GM19395 (cell line): ENCODE results near the gene NLK.
"Not testable (repeated sequence)": the region's sequence is repeated elsewhere in the genome, so short reads cannot be mapped to it uniquely, and the experiment has no call there.

ENCODE experiments used
- ATAC-seq: cut with Tn5 transposase; IDR thresholded peaks from one replicate; pipeline ENCODE4 v1.9.1; 2021; ENCODE audit warnings: mild to moderate bottlenecking, moderate library complexity; ENCODE audit not compliant: unreplicated experiment

NLK gene

GRCh38 chr17:28145348-28145747 lies 102.9 kb downstream of the NLK start:
- ATAC-seq = no peak

GRCh38 chr17:28147017-28147416 lies 104.5 kb downstream of the NLK start:
- no peak for ATAC-seq

- ATAC-seq = no peak
Observed at GRCh38 chr17:28151001-28151400, 108.5 kb downstream of the NLK start.

- no peak for ATAC-seq
Observed at GRCh38 chr17:28154214-28154613, 111.7 kb downstream of the NLK start.

GRCh38 chr17:28155405-28155804 lies 112.9 kb downstream of the NLK start:
- not testable (repeated sequence) for ATAC-seq

- ATAC-seq = no peak
Observed at GRCh38 chr17:28159004-28159403, 116.5 kb downstream of the NLK start.

GRCh38 chr17:28159924-28160323 lies 117.4 kb downstream of the NLK start:
- ATAC-seq = no peak

GRCh38 chr17:28160610-28161009 lies 118.1 kb downstream of the NLK start:
- ATAC-seq = no peak

GRCh38 chr17:28161311-28161710 lies 118.8 kb downstream of the NLK start:
- no peak for ATAC-seq

- no peak for ATAC-seq
Observed at GRCh38 chr17:28166478-28166877, 124.0 kb downstream of the NLK start.

- ATAC-seq = no peak
Observed at GRCh38 chr17:28169621-28170349, 127.3 kb downstream of the NLK start.

GRCh38 chr17:28170771-28171170 lies 128.3 kb downstream of the NLK start:
- ATAC-seq = no peak

- ATAC-seq = no peak
Observed at GRCh38 chr17:28173031-28173561, 130.6 kb downstream of the NLK start.

GRCh38 chr17:28173801-28174200 lies 131.3 kb downstream of the NLK start:
- ATAC-seq = no peak

- ATAC-seq = no peak
Observed at GRCh38 chr17:28174352-28175046, 132.0 kb downstream of the NLK start.

GRCh38 chr17:28177351-28177750 lies 134.9 kb downstream of the NLK start:
- ATAC-seq = no peak

GRCh38 chr17:28178800-28179199 lies 136.3 kb downstream of the NLK start:
- ATAC-seq = no peak

GRCh38 chr17:28180449-28180848 lies 138.0 kb downstream of the NLK start:
- ATAC-seq = no peak

- no peak for ATAC-seq
Observed at GRCh38 chr17:28181568-28181967, 139.1 kb downstream of the NLK start.

- ATAC-seq = no peak
Observed at GRCh38 chr17:28182559-28182958, 140.1 kb downstream of the NLK start.

- no peak for ATAC-seq
Observed at GRCh38 chr17:28185658-28186057, 143.2 kb downstream of the NLK start.

- not testable (repeated sequence) for ATAC-seq
Observed at GRCh38 chr17:28186472-28186871, 144.0 kb downstream of the NLK start.
